Cardiac muscle cell (in vitro differentiated cells and primary cell): ENCODE results near the gene COLQ. TPM values are rescaled to one million over a fixed set of nuclear protein-coding genes. Genes with fewer than 3 reads are reported as not detected.

Source experiments
- DNase-seq, 2 donors: peaks; one replicate each; pipeline versions ENCODE4 v3.0.0 to v3.0.0-alpha.2; 2010 to 2017; ENCODE audit warnings: low read depth in 1 of 2, low spot score in 1 of 2
- H3K27ac ChIP-seq: fragments of 200-600 bp; sonication (generic); 2 replicates; pipeline ENCODE4 v1.5.1; 2016
- H3K27me3 ChIP-seq: fragments of 200-600 bp; sonication (generic); 2 replicates; pipeline ENCODE4 v1.6.0; 2016; ENCODE audit warnings: control low read depth
- H3K36me3 ChIP-seq: fragments of 200-600 bp; sonication (generic); 2 replicates; pipeline ENCODE4 v1.5.1; 2016; ENCODE audit warnings: control low read depth
- H3K4me1 ChIP-seq: fragments of 200-600 bp; sonication (generic); 2 replicates; pipeline ENCODE4 v1.8.1; 2017; ENCODE audit warnings: low read depth, mild to moderate bottlenecking, mixed run types
- H3K4me3 ChIP-seq: fragments of 200-600 bp; sonication (generic); 2 replicates; pipeline ENCODE4 v1.5.1; 2016; ENCODE audit warnings: mild to moderate bottlenecking
- H3K9me3 ChIP-seq: fragments of 200-600 bp; sonication (generic); 2 replicates; pipeline ENCODE4 v1.5.1; 2017; ENCODE audit warnings: low read depth, mild to moderate bottlenecking, control low read depth
- polyA plus RNA-seq: library from polyadenylated mRNA; unstranded; fragments of >200 nt; fragmentation: Nextera tagmentation; extraction: Ambion mirVana; gene quantifications from 2 replicates; pipeline ENCODE4 v1.2.1, GENCODE V29; 2016
- total RNA-seq: library from RNA; depleted of rRNA; stranded (reverse); fragments of >200 nt; gene quantifications from 2 replicates; pipeline ENCODE4 v1.2.3, GENCODE V29; 2016
- TF ChIP-seq, protein P1 (sequence below): IDR thresholded peaks from 2 replicates; pipeline ENCODE4 v1.5.1; 2012; ENCODE audit warnings: low read depth, mild to moderate bottlenecking, low read length

Gene COLQ
- total and polyA plus RNA-seq, 2 experiments from 2014 or later, result 7.5 to 10.4 TPM

DNA sequence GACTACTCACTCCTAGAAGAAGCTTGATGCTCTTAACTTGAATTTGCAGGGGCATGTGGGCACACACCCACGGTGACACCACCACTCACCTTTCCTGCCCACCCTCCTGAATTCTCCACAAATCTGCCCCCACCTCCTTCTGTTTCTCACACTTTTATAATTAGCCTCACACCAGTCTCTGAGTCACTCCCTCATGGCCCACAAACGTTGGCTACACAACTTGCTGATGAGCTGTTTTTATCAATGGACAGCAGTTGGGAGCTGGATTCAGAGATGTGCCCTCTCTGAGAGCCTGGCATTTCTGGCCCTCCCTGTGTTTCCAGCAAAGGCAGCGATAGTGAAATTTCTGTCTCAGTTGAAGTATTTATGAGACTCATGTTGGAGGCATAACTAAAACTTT lies 1.3 kb downstream of the COLQ start:
- Histone ChIP-seq H3K9me3 (no peaks in the 10 kb centered on the region), H3K27ac (peak overlapping the region; percentile 89), H3K4me3 (no peak overlapping the region), H3K4me1 (peaks cover 30% of the 10 kb centered on the region), H3K27me3 (no peaks in the 10 kb centered on the region), H3K36me3 (no peaks in the 10 kb centered on the region)
- TF ChIP-seq, protein P1, sequence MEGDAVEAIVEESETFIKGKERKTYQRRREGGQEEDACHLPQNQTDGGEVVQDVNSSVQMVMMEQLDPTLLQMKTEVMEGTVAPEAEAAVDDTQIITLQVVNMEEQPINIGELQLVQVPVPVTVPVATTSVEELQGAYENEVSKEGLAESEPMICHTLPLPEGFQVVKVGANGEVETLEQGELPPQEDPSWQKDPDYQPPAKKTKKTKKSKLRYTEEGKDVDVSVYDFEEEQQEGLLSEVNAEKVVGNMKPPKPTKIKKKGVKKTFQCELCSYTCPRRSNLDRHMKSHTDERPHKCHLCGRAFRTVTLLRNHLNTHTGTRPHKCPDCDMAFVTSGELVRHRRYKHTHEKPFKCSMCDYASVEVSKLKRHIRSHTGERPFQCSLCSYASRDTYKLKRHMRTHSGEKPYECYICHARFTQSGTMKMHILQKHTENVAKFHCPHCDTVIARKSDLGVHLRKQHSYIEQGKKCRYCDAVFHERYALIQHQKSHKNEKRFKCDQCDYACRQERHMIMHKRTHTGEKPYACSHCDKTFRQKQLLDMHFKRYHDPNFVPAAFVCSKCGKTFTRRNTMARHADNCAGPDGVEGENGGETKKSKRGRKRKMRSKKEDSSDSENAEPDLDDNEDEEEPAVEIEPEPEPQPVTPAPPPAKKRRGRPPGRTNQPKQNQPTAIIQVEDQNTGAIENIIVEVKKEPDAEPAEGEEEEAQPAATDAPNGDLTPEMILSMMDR, result no peak
- no peak for DNase-seq

DNA sequence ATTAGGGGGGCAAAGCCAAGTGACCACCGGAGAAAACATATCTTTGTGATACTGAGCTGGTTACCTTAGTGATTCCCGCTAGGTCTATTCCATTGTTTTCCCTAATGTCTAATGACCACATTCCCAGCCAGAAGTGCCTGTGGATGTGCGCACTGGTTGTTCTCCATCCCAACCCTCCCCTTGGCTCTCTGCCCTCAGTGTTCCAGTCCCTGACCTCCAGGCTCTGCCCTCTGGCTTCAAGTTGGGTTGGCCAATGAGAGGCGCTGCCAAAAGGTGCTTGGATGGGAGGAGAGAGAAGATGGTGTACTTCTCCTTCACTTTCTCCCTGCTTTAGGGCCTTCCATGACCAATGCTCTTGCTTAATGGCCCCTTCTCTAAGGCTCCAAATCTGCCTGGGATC lies 2.4 kb downstream of the COLQ start:
- Histone ChIP-seq H3K4me3 (no peak overlapping the region), H3K36me3 (no peaks in the 10 kb centered on the region), H3K9me3 (no peaks in the 10 kb centered on the region), H3K27ac (no peak overlapping the region), H3K27me3 (no peaks in the 10 kb centered on the region), H3K4me1 (peaks cover 26% of the 10 kb centered on the region)
- DNase-seq, result no peak
- TF ChIP-seq, protein P1, result no peak

DNA sequence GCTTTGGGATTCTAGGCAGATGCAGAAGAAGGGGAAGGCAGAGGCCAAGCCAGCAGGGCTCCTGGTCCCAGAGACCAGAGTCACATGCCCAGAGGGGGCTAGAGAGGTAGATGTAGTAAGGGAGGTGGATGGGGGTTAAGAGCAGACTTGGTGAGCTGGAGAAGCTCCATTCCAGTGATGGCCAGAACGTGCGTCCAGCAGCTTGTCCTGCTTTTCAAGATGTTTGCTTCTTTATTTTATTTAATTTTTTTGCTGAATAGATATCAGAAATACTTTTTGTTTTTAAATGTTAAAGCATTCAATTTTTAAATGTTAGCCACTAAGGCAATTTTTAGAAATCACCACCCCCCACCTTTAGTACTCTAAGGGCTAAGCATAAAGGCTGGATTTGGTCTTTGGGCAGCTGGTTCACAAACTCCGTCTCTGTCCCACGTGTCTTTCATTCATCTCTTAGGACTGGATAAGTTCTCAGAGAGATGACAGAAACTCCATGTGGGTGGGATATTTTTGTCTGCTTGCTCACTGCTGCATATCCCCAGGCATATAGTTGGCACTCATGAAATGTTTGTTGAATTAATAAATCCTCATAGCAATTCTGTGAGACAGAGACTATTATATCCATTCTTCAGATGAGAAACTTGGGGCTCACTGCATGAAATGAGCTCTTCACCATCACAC lies 6.7 kb downstream of the COLQ start:
- Histone ChIP-seq H3K9me3 (no peaks in the 10 kb centered on the region), H3K4me3 (no peak overlapping the region), H3K27me3 (no peaks in the 10 kb centered on the region), H3K36me3 (no peaks in the 10 kb centered on the region), H3K27ac (no peak overlapping the region), H3K4me1 (peaks cover 14% of the 10 kb centered on the region)
- TF ChIP-seq, protein P1, result no peak
- DNase-seq, result no peak

DNA sequence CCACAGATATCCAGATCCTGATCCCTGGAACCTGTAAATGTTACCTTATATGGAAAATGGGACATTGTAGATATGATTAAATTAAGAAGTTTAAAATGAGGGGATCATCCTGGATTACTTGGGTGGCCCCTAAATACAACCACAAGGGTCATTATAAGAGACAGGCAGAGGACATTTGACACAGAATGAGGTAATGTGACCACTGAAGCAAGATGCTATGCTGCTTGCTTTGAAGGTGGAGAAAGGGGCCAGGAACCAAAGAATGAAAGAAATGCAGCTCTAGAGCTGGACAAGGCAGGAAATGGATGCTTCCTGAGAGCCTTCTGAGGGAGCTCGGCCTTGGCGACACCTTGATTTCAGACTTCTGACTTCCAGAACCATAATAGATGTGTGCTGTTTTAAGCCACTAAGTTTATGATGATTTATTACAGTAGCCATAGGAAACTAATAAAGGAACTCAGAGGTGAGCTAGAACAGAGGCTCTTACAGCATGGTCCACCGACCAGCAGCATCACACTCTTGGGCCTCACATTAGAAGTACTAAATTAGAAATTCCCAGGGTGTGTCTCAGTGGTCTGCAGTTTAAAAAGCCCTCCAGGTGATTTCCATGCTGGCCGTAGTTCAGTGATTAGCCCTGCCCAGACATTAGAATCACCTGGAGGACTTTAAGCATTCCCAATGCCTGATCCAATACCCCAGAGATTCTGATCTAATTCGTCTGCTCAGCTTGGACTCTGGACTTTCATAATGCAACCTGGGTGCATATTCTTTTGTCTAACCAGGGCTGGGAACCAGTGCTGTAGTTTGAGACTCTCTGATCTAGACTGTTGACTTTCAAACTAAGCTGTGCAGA lies 7.5 kb downstream of the COLQ start:
- TF ChIP-seq, protein P1, result no peak
- Histone ChIP-seq H3K27ac (no peak overlapping the region), H3K4me1 (peaks cover 14% of the 10 kb centered on the region)

DNA sequence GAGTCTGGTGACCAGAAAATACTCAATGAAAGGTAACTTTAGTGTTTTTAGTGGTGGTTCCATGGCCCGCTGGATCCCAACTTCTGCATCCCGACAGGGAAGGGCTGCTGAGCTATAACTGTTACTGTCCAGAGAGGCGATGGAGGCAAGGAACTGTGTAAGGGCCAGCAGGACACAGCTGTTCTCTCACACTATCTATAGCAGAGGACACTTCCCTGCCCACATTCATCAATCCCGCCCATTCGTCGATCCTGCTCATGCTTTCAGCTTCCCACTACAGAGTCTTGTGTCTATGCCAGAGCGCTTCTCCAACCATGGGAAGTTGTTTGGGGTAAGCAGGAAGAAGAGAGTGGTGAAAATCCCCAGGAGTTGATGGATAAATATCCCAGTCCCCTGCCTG lies 8.4 kb downstream of the COLQ start:
- DNase-seq, result no peak
- TF ChIP-seq, protein P1, result no peak
- no peak overlapping the region for H3K4me3 ChIP-seq
- no peak overlapping the region for H3K27ac ChIP-seq
- H3K4me1 ChIP-seq, result peaks cover 16% of the 10 kb centered on the region
- no peaks in the 10 kb centered on the region for H3K36me3 ChIP-seq
- H3K27me3 ChIP-seq, result no peaks in the 10 kb centered on the region
- no peaks in the 10 kb centered on the region for H3K9me3 ChIP-seq

More for the DNA sequence above, 7.5 kb downstream of the COLQ start:
- no peak for DNase-seq
- no peak overlapping the region for H3K4me3 ChIP-seq
- no peaks in the 10 kb centered on the region for H3K27me3 ChIP-seq
- H3K9me3 ChIP-seq, result no peaks in the 10 kb centered on the region
- H3K36me3 ChIP-seq, result no peaks in the 10 kb centered on the region
